Activated CD4-positive, alpha-beta T cell treated with anti-CD3 and anti-CD28 coated beads for 1 hour (primary cell): Measurements from ENCODE around the gene SP3.

Experiments
- DNase-seq: peaks from one replicate; pipeline ENCODE4 v3.0.0-alpha.2; 2020

The SP3 gene

GRCh38 chr2:173966274-173967098 is 1.3 kb upstream of the SP3 start:
- no peak for DNase-seq

DNA sequence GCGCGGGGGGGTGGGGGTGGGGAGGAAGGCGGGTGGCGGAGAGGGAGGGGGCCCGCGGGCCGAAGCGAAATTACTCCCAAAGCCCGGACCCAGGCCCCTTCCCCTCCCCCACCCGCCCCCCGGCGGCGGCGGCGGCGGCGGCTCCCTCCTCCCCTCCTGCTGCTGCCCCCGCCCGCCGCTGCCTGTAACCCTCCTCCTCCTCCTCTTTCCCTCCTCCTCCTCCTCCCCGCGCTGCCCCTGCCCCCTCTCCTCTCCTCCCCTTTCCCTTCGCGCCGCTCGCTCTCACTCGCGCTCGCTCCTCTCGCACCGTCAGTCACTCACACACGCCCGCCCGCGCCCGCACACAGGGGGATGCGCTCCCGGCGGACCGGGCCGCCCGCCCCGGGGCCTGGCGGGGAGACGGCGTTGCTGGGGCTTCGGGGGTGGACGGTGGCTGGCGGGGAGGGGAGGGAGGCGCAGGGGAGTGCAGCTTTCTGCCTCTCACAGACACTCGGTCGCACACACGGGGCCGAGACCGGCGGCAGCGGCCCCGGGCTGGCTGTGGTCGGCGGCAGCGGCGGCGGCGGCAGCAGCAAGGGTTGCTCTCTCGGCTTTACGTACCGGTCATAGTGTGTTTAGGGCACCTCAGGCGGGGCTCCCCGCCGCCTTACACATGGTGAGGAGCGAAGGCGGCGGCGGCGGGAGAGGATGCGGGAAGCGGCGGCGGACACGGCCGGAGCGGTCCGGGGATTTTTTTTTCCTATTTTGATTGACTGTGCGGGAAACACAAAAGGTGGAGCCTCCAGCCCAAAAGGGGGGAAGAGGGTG is 405 bp downstream of the SP3 start:
- peak; percentile 80 for DNase-seq

GRCh38 chr2:173963817-173964564 is 1.2 kb downstream of the SP3 start:
- peak; percentile 88 for DNase-seq

- no peak for DNase-seq
These were observed 1.8 kb downstream of the SP3 start for GRCh38 chr2:173963323-173963816.

- DNase-seq, result no peak
These were observed 2.5 kb downstream of the SP3 start for GRCh38 chr2:173962583-173963110.

DNA sequence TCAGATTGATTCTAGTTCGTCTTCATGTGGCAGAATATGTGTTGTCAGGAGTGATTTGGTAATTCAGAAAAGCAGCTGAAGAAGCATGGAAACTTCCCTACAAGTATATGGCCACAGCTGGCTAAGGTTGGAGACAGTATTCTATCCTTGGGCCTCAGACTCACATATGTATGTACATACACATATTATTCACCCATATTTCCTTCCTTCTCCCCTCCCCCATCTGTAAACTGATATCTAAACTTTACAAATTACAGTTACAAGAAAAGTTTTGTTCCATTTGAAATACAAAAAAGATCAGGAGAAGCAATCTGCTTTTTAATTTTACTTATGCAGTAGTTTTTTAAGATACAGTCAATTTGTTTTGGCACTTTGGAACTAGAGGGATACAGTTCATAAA is 3.1 kb downstream of the SP3 start:
- no peak for DNase-seq

DNA sequence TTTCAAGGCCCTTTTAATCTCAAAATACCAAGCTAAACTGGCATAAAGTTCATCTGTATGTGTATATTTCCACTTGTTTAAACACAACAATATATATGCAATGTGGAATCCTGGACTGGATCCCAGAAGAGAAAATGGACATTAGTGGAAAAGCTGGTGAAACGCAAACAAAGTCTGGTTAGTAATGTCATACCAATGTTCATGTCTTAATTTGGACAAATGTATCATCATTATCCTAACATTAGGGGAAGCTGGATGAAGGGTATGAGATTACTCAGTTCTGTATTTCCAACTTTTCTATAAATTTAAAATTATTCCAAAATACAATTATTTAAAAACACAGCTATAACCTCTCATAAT is 3.8 kb downstream of the SP3 start:
- DNase-seq, result no peak

DNA sequence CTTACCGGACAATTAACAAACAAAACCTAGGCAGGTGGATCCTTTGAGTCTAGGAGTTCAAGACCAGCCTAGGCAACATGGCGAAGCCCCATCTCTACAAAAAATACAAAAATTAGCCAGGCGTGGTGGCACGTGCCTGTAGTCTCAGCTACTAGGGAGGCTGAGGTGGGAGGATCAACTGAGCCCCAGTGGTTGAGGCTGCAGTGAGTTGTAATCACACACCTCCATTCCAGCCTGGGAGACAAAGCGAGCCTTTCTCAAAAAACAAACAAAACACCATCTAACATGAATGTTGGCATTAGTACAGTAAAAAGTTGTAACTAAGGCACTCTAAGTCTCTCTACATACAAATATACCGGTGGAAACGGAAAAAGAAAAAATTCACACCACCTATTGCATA is 5.3 kb downstream of the SP3 start:
- DNase-seq, result no peak

DNA sequence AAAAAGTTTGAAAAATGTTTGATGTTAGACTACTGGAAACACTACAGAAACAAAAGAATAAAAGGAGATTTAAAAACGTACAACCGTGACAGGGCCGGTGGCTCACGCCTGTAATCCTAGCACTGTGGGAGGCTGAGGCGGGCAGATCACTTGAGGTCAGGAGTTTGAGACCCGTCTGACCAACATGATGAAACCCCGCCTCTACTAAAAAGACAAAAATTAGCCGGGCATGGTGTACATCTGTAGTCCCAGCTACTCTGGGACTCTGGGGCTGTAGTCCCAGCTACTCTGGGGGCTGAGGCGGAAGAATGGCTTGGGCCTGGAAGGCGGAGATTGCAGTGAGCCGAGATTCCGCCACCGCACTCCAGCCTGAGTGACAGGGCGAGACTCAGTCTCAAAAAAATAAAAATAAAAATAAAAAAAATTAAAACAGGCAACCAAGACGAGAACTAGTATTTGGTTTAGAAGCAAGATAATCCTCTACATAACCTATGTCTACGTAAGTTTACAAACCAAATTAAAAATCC is 5.8 kb downstream of the SP3 start:
- DNase-seq, result no peak

GRCh38 chr2:173958198-173958846 is 6.9 kb downstream of the SP3 start:
- DNase-seq, result no peak

DNA sequence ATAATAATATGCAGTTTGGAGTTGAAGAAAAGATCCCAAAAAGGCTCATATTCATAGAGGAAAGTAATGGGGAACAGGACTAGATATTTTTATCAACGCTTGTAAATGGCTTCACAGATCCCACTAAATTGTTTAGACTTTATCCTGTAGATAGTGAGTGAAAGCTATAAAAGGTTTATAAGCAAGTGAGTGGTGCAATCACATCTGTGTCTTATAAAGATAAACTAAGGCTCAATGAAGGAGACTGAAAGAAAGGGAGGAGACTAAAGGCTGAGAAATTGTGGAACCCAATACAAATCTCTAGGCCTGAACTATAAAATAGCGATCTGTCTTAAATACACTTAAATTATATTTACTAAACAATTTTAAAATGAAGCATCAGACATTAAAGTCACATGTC is 7.7 kb downstream of the SP3 start:
- DNase-seq, result no peak

DNA sequence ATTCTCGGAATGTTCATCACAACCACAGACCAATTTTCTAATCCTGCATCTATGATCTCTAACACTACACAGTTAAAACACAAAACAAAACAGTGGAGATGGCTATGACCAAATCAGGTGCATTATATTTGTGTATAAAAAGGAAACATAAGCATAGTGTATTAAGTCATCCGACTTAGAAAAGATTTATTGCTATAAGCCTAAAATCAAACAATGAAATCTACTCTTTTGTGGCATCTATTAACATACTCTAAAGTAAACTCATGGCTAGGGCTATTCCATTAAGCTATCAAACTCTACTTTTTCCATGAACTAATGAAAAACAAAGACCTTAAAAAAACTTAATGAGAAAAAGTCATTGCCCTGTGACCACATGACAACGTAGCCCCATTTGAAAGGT is 8.7 kb downstream of the SP3 start:
- no peak for DNase-seq

GRCh38 chr2:173955867-173956266 is 9.3 kb downstream of the SP3 start:
- no peak for DNase-seq

DNA sequence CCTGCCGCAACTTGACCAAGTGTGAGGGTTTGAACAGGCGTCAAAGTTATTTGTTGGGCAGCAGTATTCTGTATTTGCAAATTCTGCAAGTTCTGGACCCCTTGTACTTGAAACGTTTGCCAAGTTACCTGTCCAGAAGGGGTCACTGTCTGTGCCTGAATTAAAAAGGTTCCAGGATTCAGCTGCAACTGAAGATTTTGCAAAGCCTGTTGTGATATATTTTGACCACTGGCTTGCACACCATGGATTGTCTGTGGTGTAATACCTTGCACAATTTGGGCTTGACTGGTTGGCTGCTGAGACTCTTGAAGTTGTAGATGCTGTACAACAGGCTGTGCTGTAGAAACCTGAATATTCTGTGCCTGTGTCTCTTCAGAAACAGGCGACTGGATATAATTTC is 10.2 kb downstream of the SP3 start:
- no peak for DNase-seq

DNA sequence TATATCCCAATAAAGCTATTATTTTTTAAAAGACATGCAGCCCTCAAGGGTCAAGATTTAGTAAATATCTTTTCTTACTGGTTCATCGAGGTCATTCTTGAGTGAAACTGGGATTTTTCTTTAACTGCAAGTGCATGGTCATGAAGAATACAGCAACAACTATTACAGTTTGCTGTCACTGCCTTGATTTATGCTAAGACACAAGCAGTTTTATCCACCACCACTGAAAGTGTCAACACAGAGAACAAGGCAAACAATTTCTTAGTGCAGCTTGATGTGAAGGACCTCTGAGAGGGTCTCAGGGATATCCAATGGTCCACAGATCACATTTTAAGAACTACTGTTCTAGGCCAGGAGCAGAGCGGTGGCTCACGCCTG is 12.1 kb downstream of the SP3 start:
- DNase-seq, result no peak

DNA sequence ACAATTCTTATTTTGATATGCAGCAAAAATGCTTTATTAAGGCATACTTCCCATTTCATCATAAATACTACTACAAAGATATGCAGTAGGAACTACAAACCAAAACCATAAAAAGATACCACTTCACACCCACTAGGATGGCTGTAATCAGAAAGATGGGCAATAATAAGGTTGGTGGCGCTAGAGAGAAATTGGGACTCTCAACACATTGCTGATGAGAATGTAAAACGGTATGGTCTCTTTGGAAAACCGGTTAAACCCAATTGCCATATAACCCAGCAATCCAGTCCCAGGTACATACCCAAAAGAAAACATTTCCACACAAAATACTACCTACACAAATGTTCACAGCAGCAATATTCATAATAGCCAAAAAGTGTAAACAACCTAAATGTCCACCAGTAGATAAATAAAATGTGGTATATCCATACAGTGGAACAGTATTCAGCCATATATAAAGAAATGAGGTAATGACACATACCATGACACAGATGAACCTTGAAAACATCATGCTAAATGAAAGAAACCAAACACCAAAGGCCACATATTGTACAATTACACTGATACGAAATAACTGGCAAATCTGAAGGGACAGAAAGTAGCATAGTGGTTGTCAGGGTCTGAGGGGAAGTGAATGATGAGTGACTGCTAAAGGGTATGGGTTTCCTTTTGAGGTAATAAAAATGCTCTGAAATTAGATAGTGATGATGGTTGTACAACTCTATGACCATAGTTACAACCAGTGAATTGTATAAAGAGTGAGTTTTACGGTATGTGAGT is 12.7 kb downstream of the SP3 start:
- no peak for DNase-seq

DNA sequence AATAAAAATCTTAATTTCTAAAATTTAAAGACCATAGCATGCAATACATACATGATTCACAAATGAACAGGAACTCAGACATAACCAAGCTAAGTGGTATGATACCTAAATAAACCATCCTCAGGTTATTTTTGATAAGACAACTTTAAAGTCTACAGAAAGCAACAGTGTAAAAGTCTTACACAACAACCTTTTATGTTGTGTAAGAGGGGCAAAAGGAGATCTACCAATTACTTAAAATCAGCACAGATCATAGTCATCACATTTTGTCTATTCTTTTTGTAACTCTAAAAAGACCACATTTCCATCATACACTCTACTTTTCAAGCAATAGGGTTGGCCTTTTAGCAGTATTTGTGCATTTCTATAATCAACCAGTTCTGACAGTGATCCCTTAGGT is 16.3 kb downstream of the SP3 start:
- DNase-seq, result no peak

DNA sequence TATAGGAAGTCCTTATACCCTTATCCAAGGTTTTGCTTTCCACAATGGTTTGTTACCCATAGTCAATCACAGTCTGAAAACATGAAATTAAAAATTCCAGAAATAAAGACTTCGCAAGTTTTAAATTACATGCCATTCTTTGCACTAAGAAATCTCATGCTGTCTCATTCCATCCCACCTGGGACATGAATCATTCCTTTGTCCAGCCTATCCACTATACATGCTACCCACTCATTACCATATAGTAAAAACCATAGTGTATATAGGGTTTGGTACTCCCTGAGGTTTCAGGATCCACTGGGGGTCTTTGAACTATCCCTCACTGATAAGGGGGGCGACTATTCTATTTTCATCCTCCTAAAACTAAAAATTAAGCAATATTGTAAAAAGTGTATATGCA is 17.0 kb downstream of the SP3 start:
- DNase-seq, result no peak

- no peak for DNase-seq
These were observed 18.0 kb downstream of the SP3 start for GRCh38 chr2:173947131-173947530.

DNA sequence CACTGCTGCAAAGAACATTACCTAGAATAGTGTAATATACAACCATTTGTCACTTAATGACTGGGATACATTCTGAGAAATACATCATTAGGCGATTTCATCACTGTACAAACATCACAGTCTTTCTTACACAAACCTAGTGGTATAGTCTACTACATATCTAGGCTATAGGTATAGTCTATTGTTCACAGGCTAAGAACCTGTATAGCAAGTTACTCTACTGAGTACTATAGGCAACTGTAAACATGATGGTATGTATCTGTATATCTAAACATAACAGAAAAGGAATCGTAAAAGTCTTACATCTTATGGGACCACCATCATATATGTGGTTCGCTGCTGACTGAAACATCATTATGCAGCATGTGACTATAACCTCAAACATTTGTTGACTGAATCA is 21.4 kb downstream of the SP3 start:
- no peak for DNase-seq

GRCh38 chr2:173942861-173943523 is 22.2 kb downstream of the SP3 start:
- no peak for DNase-seq
